HG03571 (cell line): Measurements from ENCODE around the gene PCGF6.

ENCODE experiments used
- ATAC-seq: cut with Tn5 transposase; IDR thresholded peaks from one replicate; pipeline ENCODE4 v1.9.1; 2021; ENCODE audit not compliant: unreplicated experiment

Gene PCGF6

DNA sequence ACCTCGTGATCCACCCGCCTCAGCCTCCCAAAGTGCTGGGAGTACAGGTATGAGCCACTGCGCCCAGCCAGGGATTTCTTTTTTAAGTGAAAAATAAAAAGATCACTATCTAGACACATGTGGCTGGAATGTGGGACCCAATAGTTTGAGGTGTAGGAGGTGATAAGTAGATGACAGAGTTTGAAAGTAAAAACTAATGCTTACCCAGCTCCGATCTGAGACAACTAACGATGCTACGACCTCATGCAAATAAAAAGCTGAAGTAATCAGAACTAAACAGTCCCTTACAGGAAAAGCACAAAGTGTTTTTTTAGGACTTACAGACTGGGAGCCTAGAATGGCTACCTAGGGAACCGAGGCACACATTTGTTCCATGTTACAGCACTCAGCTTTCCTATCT, 23.0 kb downstream of the PCGF6 start:
- no peak for ATAC-seq

GRCh38 chr10:103316087-103316486, 34.9 kb downstream of the PCGF6 start:
- no peak for ATAC-seq

- ATAC-seq, result no peak
These were observed 40.7 kb downstream of the PCGF6 start for GRCh38 chr10:103310197-103310596.

DNA sequence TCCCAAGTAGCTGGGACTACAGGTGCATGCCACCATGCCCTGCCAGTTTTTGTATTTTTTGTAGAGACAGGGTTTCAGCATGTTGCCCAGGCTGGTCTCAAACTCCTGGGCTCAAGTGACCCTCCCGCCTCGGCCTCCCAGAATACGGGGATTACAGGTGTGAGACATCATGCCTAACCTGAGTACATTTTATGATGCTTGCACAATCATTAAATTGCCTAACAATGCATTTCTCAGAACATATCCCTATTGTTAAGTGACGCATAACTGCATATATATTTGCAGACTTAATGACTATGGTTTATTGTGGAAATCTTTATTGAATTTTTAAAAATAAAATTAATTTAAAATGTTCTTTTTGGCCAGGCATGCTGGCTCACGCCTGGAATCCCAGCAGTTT, 43.3 kb downstream of the PCGF6 start:
- no peak for ATAC-seq

GRCh38 chr10:103295374-103296015, 55.4 kb downstream of the PCGF6 start:
- ATAC-seq, result no peak

- no peak for ATAC-seq
These were observed 59.4 kb downstream of the PCGF6 start for GRCh38 chr10:103291588-103291987.

DNA sequence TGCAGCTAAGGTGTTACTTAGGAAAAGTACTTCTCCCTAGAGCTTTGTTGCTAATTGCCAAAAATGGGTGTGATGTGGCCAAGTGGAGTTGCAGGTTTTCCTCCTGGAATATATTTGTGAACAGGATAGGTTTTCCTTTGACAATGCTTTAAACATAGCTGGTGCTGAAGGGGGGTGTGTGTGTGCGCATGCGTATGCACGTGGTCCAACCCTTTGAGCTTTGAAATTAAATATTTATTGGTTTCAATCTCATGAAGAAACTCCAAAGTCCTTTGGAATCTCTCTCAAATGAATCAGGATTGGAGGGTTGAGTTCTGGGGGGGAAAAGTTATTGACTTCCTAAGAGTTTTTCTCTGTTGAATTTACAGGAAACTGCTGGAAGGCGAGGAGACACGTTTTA, 62.9 kb downstream of the PCGF6 start:
- ATAC-seq, result no peak

DNA sequence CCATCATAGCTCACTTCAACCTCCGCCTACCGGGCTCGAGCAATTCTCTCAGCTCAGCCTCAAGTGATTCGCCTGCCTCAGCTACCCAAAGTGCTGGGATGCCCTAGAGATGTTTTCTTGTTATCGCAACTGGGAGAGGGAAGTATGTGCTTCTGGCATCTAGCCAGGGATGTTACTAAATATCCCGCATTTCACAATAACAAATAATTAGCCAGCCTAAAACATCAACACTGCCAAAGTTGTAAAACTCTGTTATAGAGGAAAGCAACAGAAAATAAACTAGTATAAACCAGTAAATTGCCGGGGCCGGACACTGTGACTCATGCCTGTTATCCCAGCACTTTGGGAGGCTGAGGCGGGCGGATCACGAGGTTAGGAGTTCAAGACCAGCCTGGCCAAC, 66.8 kb downstream of the PCGF6 start:
- ATAC-seq, result no peak

GRCh38 chr10:103282961-103283360, 68.0 kb downstream of the PCGF6 start:
- no peak for ATAC-seq

DNA sequence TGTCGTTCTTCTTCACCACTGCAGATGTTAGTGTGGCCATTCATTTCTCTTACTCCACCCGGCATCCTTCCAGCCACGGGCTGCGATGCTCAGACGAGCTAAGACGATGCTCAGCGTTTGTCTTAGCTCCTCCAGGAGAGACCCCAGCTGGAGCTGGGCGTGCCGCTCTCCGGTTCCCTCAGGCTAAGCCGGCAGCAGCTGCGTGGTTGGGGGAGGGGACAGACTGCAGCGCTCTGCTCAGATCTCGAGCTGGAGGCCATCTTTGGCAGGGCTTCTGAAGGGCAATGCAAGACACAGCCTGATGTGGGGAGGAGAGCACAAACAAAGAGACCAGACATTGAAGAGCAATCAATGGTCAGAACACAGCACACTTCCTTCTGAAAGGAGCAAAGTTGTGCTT, 69.2 kb downstream of the PCGF6 start:
- ATAC-seq, result no peak

DNA sequence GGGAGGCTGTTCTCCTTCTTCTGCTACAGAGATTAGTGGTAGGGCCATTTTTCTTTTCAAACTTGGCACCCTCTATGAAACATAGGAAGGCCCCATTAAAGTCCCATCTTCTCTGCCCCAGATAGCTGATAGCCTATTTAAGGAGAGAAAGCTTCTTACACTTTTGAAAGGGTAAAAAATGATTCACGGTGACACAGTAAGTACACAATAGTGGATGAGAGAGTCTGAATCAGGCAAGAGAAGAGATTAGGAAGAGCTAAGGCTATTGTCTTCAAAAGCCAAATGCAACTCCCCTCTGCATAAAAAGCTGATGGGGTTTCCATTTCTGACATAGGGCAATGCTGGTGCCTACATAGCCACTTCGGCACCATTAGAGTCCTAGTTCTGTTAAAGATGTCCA, 70.4 kb downstream of the PCGF6 start:
- ATAC-seq, result no peak

DNA sequence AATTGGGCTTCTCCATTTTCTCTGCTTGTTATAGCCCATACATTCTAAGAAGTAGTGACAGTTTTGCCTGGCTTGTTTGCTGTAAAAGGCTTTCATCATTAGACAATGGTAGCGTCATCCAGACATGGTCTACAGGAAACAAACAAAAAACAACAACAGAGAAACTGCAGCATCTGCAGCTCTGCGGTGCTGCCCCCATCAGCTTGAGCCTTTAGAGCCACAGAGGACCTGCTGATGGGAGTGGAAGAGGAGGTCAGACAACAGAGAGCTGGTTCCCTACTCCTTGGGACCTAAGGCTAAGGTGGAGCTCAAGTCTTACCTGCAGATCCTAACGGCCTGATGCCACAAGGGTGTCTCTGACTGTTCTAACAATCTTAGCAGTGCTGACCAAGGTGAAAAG, 70.9 kb downstream of the PCGF6 start:
- ATAC-seq, result no peak

GRCh38 chr10:103278862-103279298, 72.1 kb downstream of the PCGF6 start:
- ATAC-seq, result no peak

DNA sequence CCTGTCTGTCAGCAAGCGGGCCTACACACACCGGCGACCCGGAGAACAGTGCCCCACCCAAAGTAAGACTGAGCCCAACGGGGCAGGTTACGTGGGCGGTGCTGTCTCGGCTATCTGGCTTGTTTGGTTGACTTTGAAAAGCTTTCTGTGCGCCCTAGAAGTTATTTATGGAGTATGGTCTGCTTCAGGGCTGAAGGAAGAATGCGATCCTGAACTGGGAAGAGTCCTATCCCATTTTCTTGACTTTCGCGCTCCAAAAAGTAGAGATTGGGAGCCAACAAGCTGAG, 72.5 kb downstream of the PCGF6 start:
- ATAC-seq, result no peak

- no peak for ATAC-seq
These were observed 73.0 kb downstream of the PCGF6 start for GRCh38 chr10:103277713-103278536.

DNA sequence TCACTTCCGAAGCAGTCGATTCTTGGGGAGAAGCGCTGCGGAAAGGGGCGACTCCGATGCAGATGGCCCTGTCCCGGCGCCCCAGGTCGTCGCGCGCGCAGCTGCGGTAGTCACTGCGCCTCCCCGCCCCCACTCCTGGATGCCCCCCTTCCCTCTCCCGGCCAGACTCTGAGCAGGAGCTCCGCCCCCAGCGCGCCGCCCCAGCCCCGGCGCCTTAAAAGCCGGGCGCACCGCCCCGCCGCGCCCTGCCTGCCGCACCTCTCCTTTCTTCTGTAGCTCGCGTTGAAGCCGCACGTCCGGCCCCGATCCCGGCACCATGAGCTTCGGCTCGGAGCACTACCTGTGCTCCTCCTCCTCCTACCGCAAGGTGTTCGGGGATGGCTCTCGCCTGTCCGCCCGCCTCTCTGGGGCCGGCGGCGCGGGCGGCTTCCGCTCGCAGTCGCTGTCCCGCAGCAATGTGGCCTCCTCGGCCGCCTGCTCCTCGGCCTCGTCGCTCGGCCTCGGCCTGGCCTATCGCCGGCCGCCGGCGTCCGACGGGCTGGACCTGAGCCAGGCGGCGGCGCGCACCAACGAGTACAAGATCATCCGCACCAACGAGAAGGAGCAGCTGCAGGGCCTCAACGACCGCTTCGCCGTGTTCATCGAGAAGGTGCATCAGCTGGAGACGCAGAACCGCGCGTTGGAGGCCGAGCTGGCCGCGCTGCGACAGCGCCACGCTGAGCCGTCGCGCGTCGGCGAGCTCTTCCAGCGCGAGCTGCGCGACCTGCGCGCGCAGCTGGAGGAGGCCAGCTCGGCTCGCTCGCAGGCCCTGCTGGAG, 73.8 kb downstream of the PCGF6 start, which contains the start of gene INA:
TSS of gene INA (plus strand) at position 243 of the 817 bp plus-strand sequence. CDS start at position 317, 74 bp downstream.
- ATAC-seq, result no peak

GRCh38 chr10:103276251-103276895, 74.6 kb downstream of the PCGF6 start:
- no peak for ATAC-seq

- no peak for ATAC-seq
These were observed 77.9 kb downstream of the PCGF6 start for GRCh38 chr10:103273041-103273441.

DNA sequence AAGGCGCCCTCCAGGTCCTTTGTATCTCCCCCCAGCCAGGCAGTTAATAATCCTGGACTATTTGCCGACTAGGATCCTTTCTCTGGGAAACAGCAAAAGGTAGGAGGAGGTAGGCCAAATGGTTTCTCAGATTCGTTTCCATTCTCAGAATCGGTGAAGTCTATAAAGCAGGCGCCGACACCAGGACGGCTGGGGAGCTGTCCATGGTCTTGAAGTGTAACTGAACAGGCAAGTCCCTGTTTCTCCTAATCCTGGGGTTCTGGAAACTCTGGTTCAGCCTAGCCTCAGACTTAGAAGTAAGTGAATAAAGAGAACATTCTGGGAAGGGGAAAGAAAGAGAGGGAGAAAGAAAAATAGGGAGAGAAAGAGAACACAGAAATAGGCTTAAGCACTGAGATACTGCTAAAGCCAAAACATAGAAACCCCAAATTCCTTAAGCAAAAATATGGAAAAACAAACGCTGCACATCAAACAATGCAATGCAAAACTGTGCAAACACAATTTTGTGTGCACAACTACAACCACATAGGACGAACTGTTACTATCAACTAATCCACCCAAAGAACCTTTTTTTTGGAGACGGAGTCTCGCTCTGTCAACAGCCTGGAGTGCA, 85.1 kb downstream of the PCGF6 start:
- ATAC-seq, result no peak

GRCh38 chr10:103262229-103262628, 88.7 kb downstream of the PCGF6 start:
- no peak for ATAC-seq

- no peak for ATAC-seq
These were observed 91.0 kb downstream of the PCGF6 start for GRCh38 chr10:103259989-103260388.
